ENCODE results near the gene KTN1. TPM values are rescaled to one million over a fixed set of nuclear protein-coding genes. Genes with fewer than 3 reads are reported as not detected.

The KTN1 gene
- polyA plus RNA-seq, 1 donor: 109 TPM

DNA sequence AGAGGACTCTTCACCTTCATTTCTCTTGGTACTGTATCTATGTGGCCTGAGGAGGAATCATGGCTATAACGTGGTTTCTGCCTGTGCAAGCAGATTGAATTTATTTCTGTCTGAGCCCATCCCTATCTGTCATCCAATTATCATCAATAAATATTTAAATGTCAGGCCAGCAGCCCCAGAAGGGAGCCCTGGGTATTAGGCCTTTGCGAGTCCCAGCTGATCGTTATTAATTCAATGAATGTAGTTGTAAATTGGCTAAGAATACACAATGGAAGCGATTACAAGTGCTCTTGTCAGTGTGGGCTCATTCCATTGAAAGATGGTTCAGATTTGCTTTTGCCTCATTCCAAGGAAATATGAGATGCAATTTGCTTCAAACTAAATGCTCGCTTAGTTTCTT, 142.0 kb downstream of the KTN1 start:
- Histone ChIP-seq H3K36me3 (ENCODE audit: control insufficient read depth, insufficient read depth, low read length) (no peaks in the 10 kb centered on the region), H3K4me1 (ENCODE audit: control insufficient read depth, insufficient read depth, low read length) (no peaks in the 10 kb centered on the region), H3K27me3 (ENCODE audit: control insufficient read depth, insufficient read depth, low read length) (no peaks in the 10 kb centered on the region), H3K9me3 (ENCODE audit: control insufficient read depth, low read depth, low read length) (no peaks in the 10 kb centered on the region), H3K27ac (ENCODE audit: low read length) (no peak overlapping the region), H3K4me3 (ENCODE audit: low read length) (no peak overlapping the region)
- 100% methylated on average over 2 of the region's 5 CpGs for WGBS (ENCODE audit: insufficient coverage, low lambda C conversion rate)
- no peak for DNase-seq

DNA sequence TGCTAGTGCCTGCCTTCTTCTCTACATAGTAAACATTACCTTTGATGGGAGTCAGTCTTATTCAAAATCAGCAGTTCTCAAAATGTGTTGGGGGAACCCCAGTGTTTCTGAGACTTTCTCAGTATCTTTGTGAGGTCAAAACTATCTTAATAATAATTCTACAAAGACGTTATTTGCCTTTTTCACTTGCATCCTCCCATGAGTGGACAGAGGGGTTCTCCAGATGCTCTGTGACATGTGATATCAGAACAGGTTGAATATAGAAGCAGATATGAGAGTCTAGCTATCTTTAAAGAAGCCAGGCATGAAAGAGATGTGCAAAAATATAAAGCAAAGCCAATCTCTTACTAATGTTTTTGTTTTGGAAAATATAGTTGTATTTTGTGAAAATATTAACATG, 144.7 kb downstream of the KTN1 start:
- no peak for DNase-seq
- H3K4me3 ChIP-seq (ENCODE audit: low read length): no peak overlapping the region
- WGBS (ENCODE audit: insufficient coverage, low lambda C conversion rate): no CpG with 5 or more reads among the region's 1 CpG
- H3K36me3 ChIP-seq (ENCODE audit: control insufficient read depth, insufficient read depth, low read length): no peaks in the 10 kb centered on the region
- no peaks in the 10 kb centered on the region for H3K27me3 ChIP-seq (ENCODE audit: control insufficient read depth, insufficient read depth, low read length)
- no peaks in the 10 kb centered on the region for H3K9me3 ChIP-seq (ENCODE audit: control insufficient read depth, low read depth, low read length)
- no peak overlapping the region for H3K27ac ChIP-seq (ENCODE audit: low read length)
- H3K4me1 ChIP-seq (ENCODE audit: control insufficient read depth, insufficient read depth, low read length): no peaks in the 10 kb centered on the region

GRCh38 chr14:55730592-55731310, 150.7 kb downstream of the KTN1 start:
- DNase-seq: peak in 1 of 2 donors; percentile 52
- Histone ChIP-seq H3K4me3 (ENCODE audit: low read length) (no peak overlapping the region), H3K36me3 (ENCODE audit: control insufficient read depth, insufficient read depth, low read length) (no peaks in the 10 kb centered on the region), H3K27ac (ENCODE audit: low read length) (no peak overlapping the region), H3K4me1 (ENCODE audit: control insufficient read depth, insufficient read depth, low read length) (peaks cover 5% of the 10 kb centered on the region), H3K27me3 (ENCODE audit: control insufficient read depth, insufficient read depth, low read length) (no peaks in the 10 kb centered on the region), H3K9me3 (ENCODE audit: control insufficient read depth, low read depth, low read length) (no peaks in the 10 kb centered on the region)

DNA sequence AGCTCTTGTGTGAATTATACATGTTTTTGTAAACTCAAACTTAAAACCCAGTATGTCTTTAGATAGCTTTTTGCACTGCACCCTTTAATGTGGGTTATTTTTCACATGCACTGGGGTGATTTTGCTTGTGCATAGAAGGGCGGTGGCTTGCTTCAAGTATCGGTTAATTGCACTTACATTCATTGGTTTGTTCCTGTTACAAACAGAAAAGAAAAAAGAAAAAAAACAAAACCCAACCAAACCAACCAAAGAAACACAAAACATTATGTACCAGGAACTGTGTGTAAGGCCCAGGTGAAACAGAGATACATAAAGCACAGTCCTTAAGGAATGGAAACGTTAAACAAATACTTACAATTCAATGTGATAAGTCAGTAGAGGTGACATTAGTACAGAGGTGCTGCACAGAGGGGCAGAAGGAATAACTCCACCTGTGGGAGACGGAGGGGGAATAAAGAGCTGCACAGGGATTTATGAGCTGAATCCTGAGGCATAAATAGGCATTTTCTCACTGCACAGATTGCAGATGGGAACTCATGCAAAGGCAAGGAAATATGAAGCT, 151.4 kb downstream of the KTN1 start:
- Histone ChIP-seq H3K4me3 (ENCODE audit: low read length) (no peak overlapping the region), H3K9me3 (ENCODE audit: control insufficient read depth, low read depth, low read length) (no peaks in the 10 kb centered on the region), H3K36me3 (ENCODE audit: control insufficient read depth, insufficient read depth, low read length) (no peaks in the 10 kb centered on the region), H3K27ac (ENCODE audit: low read length) (no peak overlapping the region), H3K4me1 (ENCODE audit: control insufficient read depth, insufficient read depth, low read length) (peaks cover 5% of the 10 kb centered on the region), H3K27me3 (ENCODE audit: control insufficient read depth, insufficient read depth, low read length) (no peaks in the 10 kb centered on the region)
- DNase-seq: no peak
- WGBS (ENCODE audit: insufficient coverage, low lambda C conversion rate): no CpG with 5 or more reads among the region's 4 CpGs

DNA sequence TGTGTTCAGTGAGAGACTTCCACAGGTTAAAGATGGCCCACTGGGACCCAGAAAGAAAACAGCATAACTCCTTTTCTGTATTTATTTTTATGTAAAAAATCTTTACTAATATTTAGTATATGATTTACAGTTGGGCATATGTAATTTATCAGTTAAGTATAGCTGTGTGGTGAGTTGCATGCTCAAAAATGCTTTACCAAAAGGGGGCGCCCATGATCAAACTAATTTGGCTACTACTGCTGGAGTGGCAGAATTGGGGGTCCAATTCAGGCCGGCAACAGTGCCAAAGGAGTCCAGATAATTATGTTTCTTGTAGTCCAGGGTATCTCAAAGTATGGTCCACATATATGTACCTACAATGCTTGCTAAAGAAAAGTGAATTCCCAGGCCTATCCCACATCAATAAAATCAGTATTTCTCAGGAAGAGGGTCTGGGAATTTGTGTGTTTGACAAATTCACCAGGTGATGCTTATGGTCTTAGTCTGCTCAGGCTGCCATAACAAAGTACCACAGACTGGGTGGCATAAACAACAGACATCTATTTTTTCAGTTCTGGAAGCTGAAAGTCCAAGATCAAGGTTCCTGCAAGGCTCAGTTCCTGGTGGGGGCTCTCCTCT, 152.0 kb downstream of the KTN1 start:
- DNase-seq: peak in 1 of 2 donors; percentile 35
- WGBS (ENCODE audit: insufficient coverage, low lambda C conversion rate): no CpG with 5 or more reads among the region's 2 CpGs
- no peak overlapping the region for H3K4me3 ChIP-seq (ENCODE audit: low read length)
- no peaks in the 10 kb centered on the region for H3K36me3 ChIP-seq (ENCODE audit: control insufficient read depth, insufficient read depth, low read length)
- no peaks in the 10 kb centered on the region for H3K9me3 ChIP-seq (ENCODE audit: control insufficient read depth, low read depth, low read length)
- H3K27ac ChIP-seq (ENCODE audit: low read length): no peak overlapping the region
- H3K4me1 ChIP-seq (ENCODE audit: control insufficient read depth, insufficient read depth, low read length): peaks cover 5% of the 10 kb centered on the region
- H3K27me3 ChIP-seq (ENCODE audit: control insufficient read depth, insufficient read depth, low read length): no peaks in the 10 kb centered on the region

- WGBS (ENCODE audit: insufficient coverage, low lambda C conversion rate): no CpG with 5 or more reads among the region's 3 CpGs
- no peaks in the 10 kb centered on the region for H3K36me3 ChIP-seq (ENCODE audit: control insufficient read depth, insufficient read depth, low read length)
- no peaks in the 10 kb centered on the region for H3K27me3 ChIP-seq (ENCODE audit: control insufficient read depth, insufficient read depth, low read length)
- H3K9me3 ChIP-seq (ENCODE audit: control insufficient read depth, low read depth, low read length): no peaks in the 10 kb centered on the region
- H3K4me1 ChIP-seq (ENCODE audit: control insufficient read depth, insufficient read depth, low read length): peaks cover 5% of the 10 kb centered on the region
- no peak for DNase-seq
- no peak overlapping the region for H3K4me3 ChIP-seq (ENCODE audit: low read length)
- no peak overlapping the region for H3K27ac ChIP-seq (ENCODE audit: low read length)
Observed at GRCh38 chr14:55733599-55733998, 153.6 kb downstream of the KTN1 start.

Other genes with a start within 250 kb of the KTN1 start
- gene ATG14, start 168.4 kb upstream of the KTN1 start, polyA plus RNA-seq: 18.2 TPM
- 0.01 TPM for gene TBPL2, start 139.6 kb upstream of the KTN1 start, polyA plus RNA-seq

Data from large intestine (tissue), 3 donors.